Tibial nerve (tissue), 4 donors: Measurements from ENCODE around the gene CACNA1E. TPM values are rescaled to one million over a fixed set of nuclear protein-coding genes. Genes with fewer than 3 reads are reported as not detected.
A peak's percentile ranks its signal among the peaks of the same experiment; 100 is the strongest.

Experiments
- DNase-seq, 2 donors: peaks; one replicate each; pipeline ENCODE4 v3.0.0-alpha.2; 2019; ENCODE audit warnings: low spot score in 2 of 2
- H3K27ac ChIP-seq, 4 donors: fragments of 200-600 bp; sonication (generic) in 3 of 4; one replicate each; pipeline ENCODE4 v1.5.1; 2017 to 2019; ENCODE audit warnings: mild to moderate bottlenecking in 1 of 4
- H3K27me3 ChIP-seq, 2 donors: fragments of 200-600 bp; sonication (generic) in 1 of 2; one replicate each; pipeline versions ENCODE4 v1.5.1 to v1.6.0; 2017 to 2019
- H3K36me3 ChIP-seq, 3 donors: fragments of 200-600 bp; sonication (generic); one replicate each; pipeline ENCODE4 v1.5.1; 2018 to 2019
- H3K4me1 ChIP-seq, 4 donors: fragments of 200-600 bp; sonication (generic) in 3 of 4; one replicate each; pipeline ENCODE4 v1.5.1; 2017 to 2019
- H3K4me3 ChIP-seq, 4 donors: fragments of 200-600 bp; sonication (generic) in 3 of 4; one replicate each; pipeline ENCODE4 v1.5.1; 2017 to 2019; ENCODE audit warnings: mild to moderate bottlenecking in 1 of 4, moderate library complexity in 1 of 4
- H3K9me3 ChIP-seq, 4 donors: fragments of 200-600 bp; sonication (generic) in 3 of 4; one replicate each; pipeline ENCODE4 v1.5.1; 2017 to 2019
- CTCF ChIP-seq, 5 experiments: fragments of 200-600 bp in 3 of 5; fragments of 450-650 bp in 2 of 5; sonication (generic) in 3 of 5; IDR thresholded peaks; one replicate each; pipeline ENCODE4 v1.5.1; 2016 to 2019; ENCODE audit warnings: antibody characterized with exemption in 5 of 5, mild to moderate bottlenecking in 3 of 5, moderate library complexity in 2 of 5
- EP300 ChIP-seq, 2 donors: sonication (generic); formaldehyde crosslinking; IDR thresholded peaks; one replicate each; pipeline ENCODE4 v1.6.1; 2017; ENCODE audit warnings: antibody characterized with exemption in 2 of 2, mild to moderate bottlenecking in 1 of 2
- POLR2A ChIP-seq, 2 donors: fragments of 450-650 bp; IDR thresholded peaks; one replicate each; pipeline ENCODE4 v1.6.1; 2017; ENCODE audit warnings: antibody characterized with exemption in 2 of 2, mild to moderate bottlenecking in 2 of 2, moderate library complexity in 2 of 2
- WGBS, 2 donors: methylation state at CpG; one replicate each; pipeline ENCODE4 v1.1.5; 2018; 5-methylcytosine and 5-hydroxymethylcytosine counted together
- total RNA-seq, 4 donors: library from RNA; depleted of rRNA; stranded (reverse); fragments of >200 nt; gene quantifications; one replicate each; pipeline ENCODE4 v1.1.0, GENCODE V29; 2016

Gene CACNA1E
- total RNA-seq, 4 donors from 2014 or later = not detected

GRCh38 chr1:181499825-181500224 is 16.5 kb downstream of the CACNA1E start:
- Histone ChIP-seq H3K9me3 (peaks cover 0 to 3% (median 0%) of the 10 kb centered on the region in 4 donors), H3K4me3 (no peak overlapping the region), H3K27ac (no peak overlapping the region), H3K36me3 (no peaks in the 10 kb centered on the region), H3K27me3 (no peaks in the 10 kb centered on the region), H3K4me1 (peaks cover 0 to 12% (median 0%) of the 10 kb centered on the region in 4 donors)
- no peak for TF ChIP-seq CTCF (IDR thresholded peaks at IDR 0.05)
- no peak for TF ChIP-seq POLR2A (IDR thresholded peaks at IDR 0.05)
- TF ChIP-seq EP300 (IDR thresholded peaks at IDR 0.05) = no peak
- DNase-seq = no peak
- WGBS, 2 donors = 83 to 93% methylated on average over 4 of the region's 4 CpGs

- Histone ChIP-seq H3K4me3 (no peak overlapping the region), H3K36me3 (no peaks in the 10 kb centered on the region), H3K4me1 (peaks cover 0 to 12% (median 0%) of the 10 kb centered on the region in 4 donors), H3K27me3 (no peaks in the 10 kb centered on the region), H3K9me3 (peaks cover 0 to 3% (median 0%) of the 10 kb centered on the region in 4 donors), H3K27ac (no peak overlapping the region)
- no peak for DNase-seq
- 58 to 59% methylated on average over 2 of the region's 2 CpGs for WGBS, 2 donors
- no peak for TF ChIP-seq POLR2A (IDR thresholded peaks at IDR 0.05)
- no peak for TF ChIP-seq CTCF (IDR thresholded peaks at IDR 0.05)
- no peak for TF ChIP-seq EP300 (IDR thresholded peaks at IDR 0.05)
These were observed 17.3 kb downstream of the CACNA1E start for GRCh38 chr1:181500636-181501035.

GRCh38 chr1:181501612-181502011 is 18.3 kb downstream of the CACNA1E start:
- TF ChIP-seq EP300 (IDR thresholded peaks at IDR 0.05) = no peak
- no peak for TF ChIP-seq POLR2A (IDR thresholded peaks at IDR 0.05)
- Histone ChIP-seq H3K9me3 (peaks cover 0 to 3% (median 0%) of the 10 kb centered on the region in 4 donors), H3K4me1 (peaks cover 0 to 12% (median 0%) of the 10 kb centered on the region in 4 donors), H3K27ac (no peak overlapping the region), H3K36me3 (no peaks in the 10 kb centered on the region), H3K27me3 (no peaks in the 10 kb centered on the region), H3K4me3 (no peak overlapping the region)
- no peak for DNase-seq
- 89 to 97% methylated on average over 1 of the region's 1 CpG for WGBS, 2 donors

GRCh38 chr1:181503171-181503810 is 20.0 kb downstream of the CACNA1E start:
- Histone ChIP-seq H3K36me3 (no peaks in the 10 kb centered on the region), H3K27me3 (no peaks in the 10 kb centered on the region), H3K4me3 (no peak overlapping the region), H3K27ac (no peak overlapping the region), H3K4me1 (peaks cover 0 to 12% (median 0%) of the 10 kb centered on the region in 4 donors), H3K9me3 (no peaks in the 10 kb centered on the region)
- peak in 1 of 2 donors; percentile 20 for DNase-seq
- no peak for TF ChIP-seq CTCF (IDR thresholded peaks at IDR 0.05)
- TF ChIP-seq EP300 (IDR thresholded peaks at IDR 0.05) = no peak
- no peak for TF ChIP-seq POLR2A (IDR thresholded peaks at IDR 0.05)
- 44 to 57% methylated on average over 6 of the region's 6 CpGs for WGBS, 2 donors

GRCh38 chr1:181504399-181504842 is 21.1 kb downstream of the CACNA1E start:
- no peak for TF ChIP-seq CTCF (IDR thresholded peaks at IDR 0.05)
- TF ChIP-seq POLR2A (IDR thresholded peaks at IDR 0.05) = no peak
- no peak for TF ChIP-seq EP300 (IDR thresholded peaks at IDR 0.05)
- H3K4me1 ChIP-seq = peaks cover 0 to 12% (median 0%) of the 10 kb centered on the region in 4 donors
- no peaks in the 10 kb centered on the region for H3K27me3 ChIP-seq
- H3K4me3 ChIP-seq = no peak overlapping the region
- H3K36me3 ChIP-seq = no peaks in the 10 kb centered on the region
- H3K9me3 ChIP-seq = no peaks in the 10 kb centered on the region
- 64 to 69% methylated on average over 4 of the region's 4 CpGs for WGBS, 2 donors
- DNase-seq = no peak
- H3K27ac ChIP-seq = no peak overlapping the region
